Measurements from ENCODE around the gene MAML3.

Gene MAML3

GRCh38 chr4:139809757-139810140 lies 344.2 kb downstream of the MAML3 start:
- DNase-seq (ENCODE audit: low spot score), result no peak

DNA sequence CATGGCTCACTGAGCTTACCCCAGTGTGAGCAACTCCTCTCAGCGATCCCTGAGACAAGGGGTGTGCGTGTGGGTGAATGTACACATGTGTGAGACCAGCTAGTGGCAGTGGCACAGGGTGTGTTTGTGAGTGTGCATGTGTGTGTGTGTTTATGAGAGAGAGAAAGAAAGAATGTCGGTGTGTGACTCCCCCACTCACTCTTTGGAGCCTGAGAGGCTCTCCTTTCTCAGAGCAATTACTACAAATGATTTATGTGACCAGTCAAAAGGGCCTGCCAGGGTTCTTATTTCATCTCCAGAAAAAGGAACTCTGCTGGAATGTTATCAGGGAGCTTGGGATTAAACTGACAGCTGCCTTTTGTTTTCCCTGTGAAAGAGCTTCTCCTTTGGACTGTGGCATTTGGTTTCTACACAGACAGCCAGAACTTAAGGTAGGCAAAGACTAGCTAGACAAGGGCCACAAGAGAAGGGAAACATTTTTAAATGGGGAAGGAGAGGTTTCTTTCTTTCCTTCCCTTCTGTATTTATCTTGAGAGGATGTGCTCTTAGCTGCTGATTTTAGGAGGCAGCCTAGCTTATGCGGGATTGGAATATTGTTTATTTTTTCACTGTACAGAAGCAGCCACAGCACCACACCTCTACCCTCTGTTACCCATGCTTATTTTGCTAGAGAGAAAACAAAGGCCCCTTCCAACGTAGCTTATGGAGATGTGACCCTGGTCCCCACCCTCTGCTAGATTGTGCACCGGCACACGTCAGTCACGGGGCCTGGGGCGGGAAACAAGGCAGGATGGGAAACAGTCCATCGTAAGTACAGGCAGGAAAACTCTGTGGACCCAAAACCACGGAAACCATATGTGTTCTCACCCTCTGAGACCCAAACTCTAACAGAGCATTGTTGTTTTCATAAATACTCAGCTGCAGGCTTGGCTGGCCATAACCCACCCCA lies 344.9 kb downstream of the MAML3 start:
- DNase-seq (ENCODE audit: low spot score), result no peak

DNA sequence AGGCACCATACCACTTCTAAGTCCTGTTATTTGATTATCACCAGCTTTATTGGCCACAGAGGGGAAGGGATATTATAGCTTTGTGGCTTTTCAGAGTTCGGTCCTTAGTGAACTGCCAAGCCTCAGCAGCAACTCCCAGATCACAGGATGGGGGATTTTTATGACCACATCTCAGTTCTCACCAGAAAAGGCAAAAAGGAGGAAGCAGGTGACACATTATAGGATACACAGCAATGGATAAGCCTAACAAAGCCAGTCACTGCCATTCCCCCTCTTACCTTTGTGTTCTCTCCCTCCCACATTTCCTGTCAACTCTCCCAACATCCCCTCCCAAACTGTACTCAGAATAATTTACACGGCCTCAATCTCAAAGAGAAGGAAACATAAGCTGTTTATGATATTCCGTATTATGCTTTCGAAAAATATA lies 345.6 kb downstream of the MAML3 start:
- no peak for DNase-seq (ENCODE audit: low spot score)

DNA sequence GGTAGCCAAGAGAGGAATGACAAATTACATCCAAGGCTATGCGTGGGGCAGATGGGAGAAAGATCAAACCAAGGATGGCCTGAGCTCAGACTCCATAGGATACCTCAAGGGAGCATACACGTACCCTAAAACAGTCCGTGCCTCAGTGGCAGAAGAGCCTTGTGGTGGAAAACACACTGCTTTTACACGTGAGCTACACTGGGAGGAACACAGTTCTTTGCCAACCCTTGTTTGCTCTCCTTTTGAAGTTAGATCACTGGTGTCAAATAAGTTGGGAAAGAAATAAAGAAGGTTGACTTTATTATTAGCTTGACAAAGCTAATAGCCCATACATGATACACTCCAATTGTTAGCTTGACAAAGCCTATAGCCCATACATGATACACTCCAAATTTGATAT lies 346.5 kb downstream of the MAML3 start:
- no peak for DNase-seq (ENCODE audit: low spot score)

- no peak for DNase-seq (ENCODE audit: low spot score)
Observed at GRCh38 chr4:139806929-139807328, 347.1 kb downstream of the MAML3 start.

- DNase-seq (ENCODE audit: low spot score), result no peak
Observed at GRCh38 chr4:139802931-139803330, 351.1 kb downstream of the MAML3 start.

GRCh38 chr4:139802488-139802887 lies 351.5 kb downstream of the MAML3 start:
- DNase-seq (ENCODE audit: low spot score), result no peak

- DNase-seq (ENCODE audit: low spot score), result no peak
Observed at GRCh38 chr4:139801895-139802294, 352.1 kb downstream of the MAML3 start.

GRCh38 chr4:139800082-139800481 lies 353.9 kb downstream of the MAML3 start:
- DNase-seq (ENCODE audit: low spot score), result no peak

DNA sequence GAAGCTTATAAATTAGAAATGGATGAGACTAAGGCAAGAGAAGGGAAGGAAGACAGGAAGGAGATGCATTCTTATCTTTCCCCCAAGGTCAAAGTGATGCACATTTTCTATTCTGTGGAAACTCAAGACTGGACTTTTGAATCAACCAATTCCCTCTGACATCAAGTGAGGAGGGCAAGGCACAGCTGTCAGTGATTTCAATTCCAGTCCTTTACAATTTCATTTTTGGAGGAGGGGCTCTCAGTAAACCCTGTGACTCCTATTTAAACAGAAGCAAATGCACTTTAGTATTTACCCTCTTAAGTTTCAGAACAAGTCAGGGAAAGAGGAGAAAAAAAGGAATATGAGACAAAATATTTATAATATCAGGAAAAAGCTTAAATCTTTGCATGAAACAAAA lies 354.4 kb downstream of the MAML3 start:
- no peak for DNase-seq (ENCODE audit: low spot score)

DNA sequence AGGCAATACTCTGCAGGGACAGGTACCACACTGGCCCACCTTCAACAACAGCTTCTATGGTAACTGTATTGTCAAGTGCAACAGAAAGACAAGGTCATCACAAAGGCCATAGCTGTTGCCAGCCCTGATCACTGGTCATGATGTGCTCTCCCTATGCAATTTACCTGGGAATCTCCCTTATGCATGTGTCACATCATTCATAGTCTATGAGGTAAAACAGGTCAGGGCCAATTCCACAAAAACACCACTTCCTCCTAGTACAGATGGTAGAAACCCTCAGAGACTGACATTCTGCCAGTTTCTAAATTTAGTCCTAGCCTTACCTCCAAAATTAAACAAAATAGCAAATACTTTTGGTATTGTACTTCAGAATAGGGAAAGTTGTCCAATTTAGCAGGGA lies 355.5 kb downstream of the MAML3 start:
- no peak for DNase-seq (ENCODE audit: low spot score)

DNA sequence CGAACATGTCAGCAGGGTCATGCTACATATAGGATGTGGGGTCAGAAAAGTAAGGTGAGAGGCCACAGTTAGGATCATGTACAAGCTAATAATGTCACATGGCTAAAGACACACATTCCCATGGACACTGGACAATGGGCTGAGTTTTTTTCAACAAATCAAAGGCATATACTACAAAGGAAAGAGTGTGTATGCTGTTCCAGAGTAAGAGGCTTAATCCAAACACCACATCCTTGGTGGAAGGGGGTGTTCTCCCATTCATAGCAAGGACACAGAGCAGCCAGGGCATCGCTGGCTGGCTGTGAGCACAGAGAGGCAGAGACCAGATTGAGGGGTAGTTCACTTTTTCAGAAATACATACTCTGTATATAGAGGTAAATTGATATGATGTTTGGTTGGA lies 356.7 kb downstream of the MAML3 start:
- no peak for DNase-seq (ENCODE audit: low spot score)

DNA sequence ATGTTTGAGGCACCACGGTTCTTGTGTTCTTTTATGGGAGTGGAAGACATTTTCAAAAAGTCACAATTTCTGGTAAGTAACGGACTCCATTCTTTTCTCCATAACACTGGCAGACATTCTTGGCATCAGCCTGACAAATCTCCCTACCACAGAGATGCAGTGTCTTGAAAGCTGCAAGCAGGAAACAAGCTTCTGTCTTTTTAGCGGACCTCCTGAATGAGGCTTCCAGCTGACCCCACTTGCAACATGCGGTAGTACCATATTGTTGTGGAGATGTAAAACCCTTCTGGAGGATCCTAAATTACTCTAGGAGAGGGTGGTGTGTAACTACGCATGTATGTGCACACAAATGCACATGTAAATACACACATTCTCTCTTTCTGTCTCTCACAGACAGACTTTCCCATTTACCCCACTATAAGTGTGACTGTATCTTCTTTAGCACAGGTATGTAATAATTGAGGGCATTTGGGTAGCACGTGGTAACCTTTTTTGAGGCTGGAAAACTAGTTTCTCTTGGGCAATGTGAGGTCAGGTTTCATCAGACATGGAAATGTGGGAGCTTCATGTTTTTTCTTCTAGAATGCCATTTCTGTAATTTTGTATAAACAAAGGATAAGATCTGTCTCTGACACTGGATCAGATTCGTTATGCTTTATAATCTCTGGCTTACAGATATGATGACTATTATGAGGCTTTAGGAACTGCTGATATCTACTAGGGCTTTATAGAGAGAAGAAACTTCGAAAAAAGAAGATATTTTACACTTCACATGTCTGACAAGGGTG lies 358.3 kb downstream of the MAML3 start:
- DNase-seq (ENCODE audit: low spot score), result no peak

DNA sequence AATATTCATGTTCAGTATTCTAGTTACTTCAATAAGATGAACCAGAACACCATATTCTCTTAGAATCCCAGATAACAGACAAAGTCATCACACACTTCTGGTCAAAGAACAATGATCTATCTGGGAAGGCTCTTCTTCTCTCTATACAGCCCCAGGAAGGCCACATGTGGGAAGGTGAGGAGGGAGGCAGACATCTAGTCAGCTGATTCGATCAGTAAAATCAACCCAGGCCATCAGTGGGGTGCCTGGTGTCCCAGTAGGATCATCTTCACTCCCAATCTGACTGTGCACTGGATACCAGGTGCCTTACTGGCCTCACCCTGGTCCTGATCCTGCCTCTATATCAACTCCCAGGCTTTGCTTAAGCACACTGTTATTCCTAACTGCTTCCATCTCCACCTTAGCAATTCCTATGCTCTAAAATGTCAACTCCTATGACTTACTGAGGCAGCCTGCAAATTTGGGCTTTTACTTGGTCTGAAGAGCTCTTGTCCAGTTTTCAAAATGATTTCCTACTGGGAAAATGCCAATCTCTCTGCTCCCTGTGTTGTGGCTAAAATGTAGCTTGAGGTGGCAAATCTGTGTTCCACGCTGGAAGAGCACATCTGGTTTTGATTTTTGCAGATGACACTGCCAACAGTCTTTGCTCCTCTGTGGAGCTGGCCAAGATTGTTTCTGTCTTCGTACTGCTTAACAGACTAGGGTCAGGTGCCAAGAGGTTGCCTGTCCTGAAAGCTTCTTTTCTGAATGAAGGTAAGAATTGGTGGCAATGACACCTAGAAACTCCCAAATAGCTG lies 359.6 kb downstream of the MAML3 start:
- no peak for DNase-seq (ENCODE audit: low spot score)

GRCh38 chr4:139791681-139792080 lies 362.3 kb downstream of the MAML3 start:
- DNase-seq (ENCODE audit: low spot score), result no peak

- no peak for DNase-seq (ENCODE audit: low spot score)
Observed at GRCh38 chr4:139790291-139790690, 363.7 kb downstream of the MAML3 start.

DNA sequence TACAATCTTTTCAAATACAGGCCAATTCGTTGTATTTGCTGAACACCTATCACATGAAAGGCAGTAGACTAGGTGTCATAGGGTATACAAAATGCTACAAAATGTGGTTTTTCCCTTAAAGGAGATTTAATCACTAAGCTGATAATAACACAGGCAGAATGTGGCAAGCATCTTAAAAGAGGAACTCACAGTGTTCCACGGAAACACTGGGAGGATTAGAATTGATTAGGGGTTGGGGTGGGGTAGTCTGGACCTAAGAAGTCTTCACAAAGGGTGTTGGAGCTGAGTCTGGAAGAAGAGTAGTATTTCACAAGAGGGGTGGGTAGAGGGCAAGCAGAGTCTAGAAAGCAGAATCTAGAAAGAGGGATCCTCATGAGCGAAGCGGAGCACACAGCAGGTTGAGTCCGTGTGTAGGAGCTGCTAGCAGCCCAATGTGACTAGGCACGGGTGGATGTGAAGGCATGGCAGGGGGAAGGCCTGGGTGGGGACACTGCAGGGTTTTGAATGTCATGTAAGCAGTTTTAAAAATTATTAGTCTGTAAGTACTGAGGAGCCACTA lies 364.8 kb downstream of the MAML3 start:
- DNase-seq (ENCODE audit: low spot score), result no peak

DNA sequence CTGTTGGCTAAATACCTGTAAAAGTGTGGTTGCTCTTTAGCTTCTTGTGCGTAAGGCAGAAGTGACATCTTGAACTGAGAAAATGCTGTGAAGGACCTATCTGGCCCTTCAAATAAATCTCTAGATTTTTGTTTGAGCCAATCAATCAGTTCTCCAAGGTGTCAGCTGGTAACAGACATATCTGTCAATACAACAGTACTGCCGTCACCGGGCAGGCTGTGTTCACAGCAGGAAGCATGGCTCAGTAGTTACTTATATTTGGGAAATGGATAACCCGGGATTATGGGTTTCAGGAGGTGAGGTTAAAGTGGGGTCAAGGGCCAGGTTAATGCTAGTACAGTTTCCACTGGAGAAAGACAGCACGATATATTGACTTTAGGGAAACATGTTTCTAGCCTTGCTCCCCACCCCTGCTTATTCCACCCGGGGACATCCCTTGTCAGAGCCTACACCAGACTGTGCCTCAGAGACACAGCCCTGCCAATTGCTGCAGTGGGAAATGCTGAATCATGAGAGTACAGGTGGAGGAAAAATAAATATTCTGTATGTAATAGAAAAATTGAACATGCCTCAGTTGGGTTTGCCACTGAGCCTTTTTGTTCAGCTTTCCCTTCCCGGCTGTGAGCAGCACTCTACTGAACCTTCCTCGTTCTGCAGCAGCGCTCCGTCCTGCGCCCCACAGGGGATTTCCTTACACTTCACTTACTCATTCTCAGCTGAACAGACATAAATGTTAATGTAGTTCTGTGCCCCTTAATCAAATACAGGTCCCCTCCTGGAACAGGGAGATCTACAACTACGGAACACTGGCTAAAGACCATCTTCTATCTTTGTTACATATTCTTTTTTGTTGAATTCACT lies 367.3 kb downstream of the MAML3 start:
- no peak for DNase-seq (ENCODE audit: low spot score)

- DNase-seq (ENCODE audit: low spot score), result no peak
Observed at GRCh38 chr4:139785356-139785755, 368.6 kb downstream of the MAML3 start.

DNA sequence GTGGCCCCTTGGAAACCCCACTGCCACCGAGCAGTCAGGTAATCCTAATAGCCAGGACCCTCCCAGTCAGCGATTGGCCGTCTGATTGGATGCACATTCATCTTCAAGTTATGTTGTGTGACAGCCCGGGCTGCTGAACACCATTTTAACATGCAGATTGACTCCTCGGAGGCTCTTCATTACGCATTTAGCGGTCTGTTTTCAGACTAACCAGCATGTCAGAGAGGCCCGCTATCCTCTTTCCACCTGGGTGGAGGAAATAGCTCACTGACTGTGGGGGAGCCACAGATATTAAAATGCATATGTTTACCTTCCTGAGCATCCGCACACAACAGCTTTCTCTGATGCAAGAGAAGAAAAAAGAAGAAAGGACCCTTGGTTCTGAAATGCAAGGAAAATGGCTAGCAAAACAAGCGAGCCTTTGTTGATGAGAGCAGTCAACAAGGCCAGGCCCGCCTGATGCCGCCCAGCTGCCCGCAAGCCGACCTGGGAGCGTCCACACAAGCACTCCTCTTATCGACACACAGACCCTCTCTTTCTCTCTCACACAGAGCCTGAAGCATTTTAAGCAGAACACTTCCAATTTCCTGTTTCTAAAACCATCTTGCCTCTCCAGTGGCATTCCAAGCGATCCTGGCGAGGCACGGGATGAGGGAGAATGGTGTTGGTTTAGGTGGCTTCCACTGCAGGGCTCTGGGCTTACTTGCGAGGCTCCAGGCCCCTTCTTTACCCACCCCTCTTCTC lies 370.1 kb downstream of the MAML3 start:
- DNase-seq (ENCODE audit: low spot score), result no peak
